SK-N-SH treated with all-trans-retinoic acid at 6 μM for 48 hours (cell line): Measurements from ENCODE around the gene NFYC.

Experiments
- CREB5 ChIP-seq: fragments of 250-450 bp; sonication (Bioruptor Pico); IDR thresholded peaks from 2 replicates; pipeline ENCODE4 v1.5.1; 2020; ENCODE audit warnings: low read depth, mild to moderate bottlenecking, moderate library complexity
- ESRRG ChIP-seq: fragments of 250-450 bp; sonication (Bioruptor Pico); IDR thresholded peaks from 2 replicates; pipeline ENCODE4 v1.6.1; 2021; ENCODE audit warnings: mild to moderate bottlenecking
- ISL1 ChIP-seq: fragments of 250-450 bp; sonication (Bioruptor Pico); IDR thresholded peaks from 2 replicates; pipeline ENCODE4 v2.1.2; 2022; ENCODE audit warnings: mild to moderate bottlenecking, moderate library complexity
- PATZ1 ChIP-seq: fragments of 250-450 bp; sonication (Bioruptor Pico); IDR thresholded peaks from 2 replicates; pipeline ENCODE4 v1.8.0; 2020; ENCODE audit warnings: mild to moderate bottlenecking, moderate library complexity, borderline replicate concordance
- TCF4 ChIP-seq: fragments of 250-450 bp; sonication (Bioruptor Pico); IDR thresholded peaks from 2 replicates; pipeline ENCODE4 v1.8.0; 2021; ENCODE audit warnings: mild to moderate bottlenecking, moderate library complexity, borderline replicate concordance
- ZFP3 ChIP-seq: fragments of 250-450 bp; sonication (Bioruptor Pico); IDR thresholded peaks from 2 replicates; pipeline ENCODE4 v1.5.0; 2020; ENCODE audit warnings: mild to moderate bottlenecking, moderate library complexity
- ZNF70 ChIP-seq: fragments of 450-650 bp; formaldehyde crosslinking; IDR thresholded peaks from 2 replicates; pipeline ENCODE4 v1.5.0; 2020; ENCODE audit warnings: mild to moderate bottlenecking, moderate library complexity

- TF ChIP-seq CREB5 (CRISPR knock-in tag) (no peak), PATZ1 (CRISPR knock-in tag) (no peak), ISL1 (CRISPR knock-in tag) (no peak), TCF4 (no peak), ESRRG (CRISPR knock-in tag) (no peak), ZNF70 (CRISPR knock-in tag) (no peak), ZFP3 (CRISPR knock-in tag) (no peak)
These were observed 21.0 kb downstream of the NFYC start for GRCh38 chr1:40712405-40712944.
